Type B pancreatic cell (in vitro differentiated cells): Measurements from ENCODE around the gene NCDN. TPM values are rescaled to one million over a fixed set of nuclear protein-coding genes. Genes with fewer than 3 reads are reported as not detected.

Experiments
- DNase-seq: peaks from one replicate; pipeline ENCODE4 v3.0.0; 2021; ENCODE audit warnings: mixed read lengths; ENCODE audit not compliant: unreplicated experiment; ENCODE audit errors: extremely low spot score
- H3K27ac Mint-ChIP-seq: 2 replicates; pipeline ENCODE4 v1.8.0; 2021; ENCODE audit warnings: mild to moderate bottlenecking, mixed read lengths
- H3K27me3 Mint-ChIP-seq: 2 replicates; pipeline ENCODE4 v1.8.0; 2021; ENCODE audit warnings: mixed read lengths
- H3K36me3 Mint-ChIP-seq: 2 replicates; pipeline ENCODE4 v1.8.0; 2021; ENCODE audit warnings: mixed read lengths
- H3K4me1 Mint-ChIP-seq: one replicate; pipeline ENCODE4 v1.8.0; 2021; ENCODE audit warnings: mixed read lengths; ENCODE audit not compliant: unreplicated experiment
- H3K4me3 Mint-ChIP-seq: 2 replicates; pipeline ENCODE4 v1.8.0; 2021; ENCODE audit warnings: mild to moderate bottlenecking, mixed read lengths
- H3K9me3 Mint-ChIP-seq: 2 replicates; pipeline ENCODE4 v1.8.0; 2021; ENCODE audit warnings: mixed read lengths
- CTCF ChIP-seq: fragments of 200-600 bp; sonication (generic); conservative IDR thresholded peaks from 2 replicates; pipeline ENCODE4 v1.5.0; 2021; ENCODE audit warnings: antibody characterized with exemption, mild to moderate bottlenecking
- total RNA-seq: library from RNA; stranded (reverse); gene quantifications from 2 replicates; pipeline ENCODE4 v1.2.1, GENCODE V29; 2021; ENCODE audit warnings: low replicate concordance

Gene NCDN
- total RNA-seq, 1 donor from 2014 or later, result 27.2 TPM

GRCh38 chr1:35586808-35587207 is 29.2 kb downstream of the NCDN start:
- DNase-seq, result no peak
- Mint-ChIP-seq H3K4me3 (no peak overlapping the region), H3K27me3 (peaks cover 3% of the 10 kb centered on the region), H3K9me3 (no peaks in the 10 kb centered on the region), H3K27ac (no peak overlapping the region), H3K4me1 (no peaks in the 10 kb centered on the region), H3K36me3 (no peaks in the 10 kb centered on the region)
- no peak for TF ChIP-seq CTCF

- Mint-ChIP-seq H3K27ac (no peak overlapping the region), H3K27me3 (peaks cover 3% of the 10 kb centered on the region), H3K9me3 (no peaks in the 10 kb centered on the region), H3K36me3 (no peaks in the 10 kb centered on the region), H3K4me3 (no peak overlapping the region), H3K4me1 (peaks cover 1% of the 10 kb centered on the region)
- no peak for DNase-seq
- TF ChIP-seq CTCF, result no peak
Measured at GRCh38 chr1:35587736-35588135, 30.1 kb downstream of the NCDN start.

GRCh38 chr1:35588197-35588910 is 30.8 kb downstream of the NCDN start:
- Mint-ChIP-seq H3K27ac (no peak overlapping the region), H3K4me3 (no peak overlapping the region), H3K4me1 (peaks cover 5% of the 10 kb centered on the region), H3K9me3 (no peaks in the 10 kb centered on the region), H3K27me3 (peaks cover 3% of the 10 kb centered on the region), H3K36me3 (no peaks in the 10 kb centered on the region)
- no peak for TF ChIP-seq CTCF
- DNase-seq, result no peak

DNA sequence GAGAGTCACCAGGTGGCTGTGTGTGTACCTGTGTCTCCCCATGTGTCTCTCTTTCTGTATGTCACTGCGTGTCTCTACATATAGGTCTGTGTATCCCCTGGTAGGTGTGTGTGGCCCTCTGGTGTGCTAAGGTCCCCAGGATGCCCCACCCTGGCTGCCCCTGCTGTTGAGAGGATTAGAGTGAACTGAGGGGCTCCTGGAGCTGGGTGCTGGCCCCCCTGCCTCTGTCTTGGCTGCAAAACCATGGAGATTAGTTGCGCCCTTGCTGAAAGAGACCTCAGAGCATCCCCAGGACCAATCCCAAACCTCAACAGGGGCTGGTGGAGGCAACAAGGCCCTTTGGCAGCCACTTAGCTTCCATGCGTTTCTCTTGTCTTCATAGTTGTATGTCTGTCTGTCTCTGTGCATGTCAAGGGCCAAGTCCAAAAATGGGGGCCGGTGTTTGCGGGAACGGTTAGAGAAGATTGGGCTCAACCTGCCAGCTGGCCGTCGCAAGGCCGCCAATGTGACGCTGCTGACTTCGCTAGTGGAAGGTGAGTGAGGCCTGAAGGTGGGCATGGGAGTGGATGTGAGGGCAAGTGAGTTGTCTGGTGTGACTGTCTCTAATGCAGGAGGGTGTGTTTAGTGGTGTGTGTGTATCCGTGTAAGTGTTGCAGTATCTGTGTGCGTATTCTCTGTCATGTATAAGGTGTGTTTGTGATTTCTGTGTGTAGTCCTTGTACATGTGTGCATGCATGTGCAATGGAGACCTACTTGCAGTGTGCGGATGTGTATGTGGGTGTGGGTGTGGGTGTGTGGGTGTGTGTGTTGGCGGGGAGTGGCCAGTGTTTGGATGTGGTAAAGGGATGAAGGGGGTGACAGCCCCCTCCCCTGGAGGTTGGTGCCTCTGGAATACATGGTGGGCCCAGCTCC is 32.2 kb downstream of the NCDN start:
- Mint-ChIP-seq H3K9me3 (no peaks in the 10 kb centered on the region), H3K36me3 (no peaks in the 10 kb centered on the region), H3K27me3 (peaks cover 3% of the 10 kb centered on the region), H3K4me1 (peaks cover 11% of the 10 kb centered on the region), H3K4me3 (no peak overlapping the region), H3K27ac (no peak overlapping the region)
- no peak for TF ChIP-seq CTCF
- DNase-seq, result no peak

- Mint-ChIP-seq H3K27ac (no peak overlapping the region), H3K9me3 (no peaks in the 10 kb centered on the region), H3K27me3 (peaks cover 3% of the 10 kb centered on the region), H3K4me1 (peaks cover 11% of the 10 kb centered on the region), H3K36me3 (no peaks in the 10 kb centered on the region), H3K4me3 (no peak overlapping the region)
- no peak for TF ChIP-seq CTCF
- no peak for DNase-seq
Measured at GRCh38 chr1:35590476-35591040, 33.0 kb downstream of the NCDN start.
